Effector memory CD8-positive, alpha-beta T cell (primary cell): Measurements from ENCODE around the gene TEC.
"Not testable (repeated sequence)": the region's sequence is repeated elsewhere in the genome, so short reads cannot be mapped to it uniquely, and the experiment has no call there.

Experiments
- ATAC-seq: fragments of 150-1000 bp; cut with Tn5 transposase; replicated peaks from 2 replicates; pipeline ENCODE4 v1.10.0; 2021; ENCODE audit warnings: mild to moderate bottlenecking, moderate library complexity
- DNase-seq, 3 experiments: peaks; one replicate each; pipeline ENCODE4 v3.0.0; 2021
- H3K27ac Mint-ChIP-seq, 2 donors: one replicate each; pipeline ENCODE4 v1.8.0; 2022; ENCODE audit warnings: mild to moderate bottlenecking in 2 of 2, mixed read lengths in 2 of 2, moderate library complexity in 2 of 2
- H3K27me3 Mint-ChIP-seq, 2 donors: one replicate each; pipeline ENCODE4 v1.8.0; 2022; ENCODE audit warnings: mixed read lengths in 2 of 2
- H3K36me3 Mint-ChIP-seq: one replicate; pipeline ENCODE4 v1.8.0; 2022; ENCODE audit warnings: mild to moderate bottlenecking, moderate library complexity, mixed read lengths; ENCODE audit not compliant: insufficient read depth
- H3K4me1 Mint-ChIP-seq, 2 donors: one replicate each; pipeline ENCODE4 v1.8.0; 2022; ENCODE audit warnings: low read depth in 2 of 2, mixed read lengths in 2 of 2
- H3K4me3 Mint-ChIP-seq, 2 donors: one replicate each; pipeline ENCODE4 v1.8.0; 2022; ENCODE audit warnings: mild to moderate bottlenecking in 2 of 2, mixed read lengths in 2 of 2, moderate library complexity in 2 of 2
- H3K9me3 Mint-ChIP-seq, 2 donors: one replicate each; pipeline ENCODE4 v1.8.0; 2022; ENCODE audit warnings: mixed read lengths in 2 of 2

The TEC gene

GRCh38 chr4:48175328-48175727, 94.3 kb downstream of the TEC start:
- Mint-ChIP-seq H3K27me3 (no peaks in the 10 kb centered on the region), H3K4me1 (no peaks in the 10 kb centered on the region), H3K36me3 (peaks cover 3% of the 10 kb centered on the region), H3K4me3 (no peak overlapping the region), H3K9me3 (no peaks in the 10 kb centered on the region), H3K27ac (no peak overlapping the region)
- DNase-seq (no peak), ATAC-seq (no peak)

- no peak overlapping the region for H3K4me3 Mint-ChIP-seq
- peaks cover 3% of the 10 kb centered on the region for H3K36me3 Mint-ChIP-seq
These were observed 96.3 kb downstream of the TEC start for GRCh38 chr4:48173056-48173991.

GRCh38 chr4:48172651-48173050, 97.0 kb downstream of the TEC start:
- no peak for ATAC-seq
- no peak overlapping the region for H3K27ac Mint-ChIP-seq

More at GRCh38 chr4:48173056-48173991, 96.3 kb downstream of the TEC start:
- DNase-seq: no peak
- Mint-ChIP-seq H3K4me1 (no peaks in the 10 kb centered on the region), H3K27me3 (no peaks in the 10 kb centered on the region), H3K9me3 (no peaks in the 10 kb centered on the region), H3K27ac (no peak overlapping the region)
- no peak for ATAC-seq

GRCh38 chr4:48169636-48170035, 100.0 kb downstream of the TEC start:
- H3K27ac Mint-ChIP-seq: no peak overlapping the region
- H3K9me3 Mint-ChIP-seq: no peaks in the 10 kb centered on the region
- H3K27me3 Mint-ChIP-seq: no peaks in the 10 kb centered on the region
- DNase-seq: no peak
- no peak for ATAC-seq
- H3K36me3 Mint-ChIP-seq: no peaks in the 10 kb centered on the region
- no peaks in the 10 kb centered on the region for H3K4me1 Mint-ChIP-seq
- H3K4me3 Mint-ChIP-seq: no peak overlapping the region

More at GRCh38 chr4:48172651-48173050, 97.0 kb downstream of the TEC start:
- no peaks in the 10 kb centered on the region for H3K9me3 Mint-ChIP-seq
- no peaks in the 10 kb centered on the region for H3K4me1 Mint-ChIP-seq
- peaks cover 3% of the 10 kb centered on the region for H3K36me3 Mint-ChIP-seq
- DNase-seq: no peak
- no peak overlapping the region for H3K4me3 Mint-ChIP-seq
- no peaks in the 10 kb centered on the region for H3K27me3 Mint-ChIP-seq

GRCh38 chr4:48167538-48168263, 101.9 kb downstream of the TEC start:
- H3K4me3 Mint-ChIP-seq: no peak overlapping the region
- no peaks in the 10 kb centered on the region for H3K4me1 Mint-ChIP-seq
- no peaks in the 10 kb centered on the region for H3K36me3 Mint-ChIP-seq
- H3K9me3 Mint-ChIP-seq: no peaks in the 10 kb centered on the region
- no peak for DNase-seq
- no peak overlapping the region for H3K27ac Mint-ChIP-seq
- no peak for ATAC-seq
- no peaks in the 10 kb centered on the region for H3K27me3 Mint-ChIP-seq

GRCh38 chr4:48164561-48164960, 105.1 kb downstream of the TEC start:
- not testable (repeated sequence) for H3K4me1 Mint-ChIP-seq, DNase-seq, ATAC-seq, H3K36me3 Mint-ChIP-seq, H3K27ac Mint-ChIP-seq, H3K4me3 Mint-ChIP-seq, H3K27me3 Mint-ChIP-seq, H3K9me3 Mint-ChIP-seq

GRCh38 chr4:48163746-48164145, 105.9 kb downstream of the TEC start:
- H3K36me3 Mint-ChIP-seq: peaks cover 4% of the 10 kb centered on the region
- no peaks in the 10 kb centered on the region for H3K27me3 Mint-ChIP-seq
- ATAC-seq (no peak), DNase-seq (no peak)
- no peak overlapping the region for H3K27ac Mint-ChIP-seq
- H3K4me3 Mint-ChIP-seq: no peak overlapping the region
- H3K4me1 Mint-ChIP-seq: no peaks in the 10 kb centered on the region
- no peaks in the 10 kb centered on the region for H3K9me3 Mint-ChIP-seq

GRCh38 chr4:48162162-48162561, 107.5 kb downstream of the TEC start:
- ATAC-seq (no peak), DNase-seq (no peak)
- H3K9me3 Mint-ChIP-seq: no peaks in the 10 kb centered on the region
- H3K36me3 Mint-ChIP-seq: peaks cover 4% of the 10 kb centered on the region
- H3K4me1 Mint-ChIP-seq: no peaks in the 10 kb centered on the region
- no peaks in the 10 kb centered on the region for H3K27me3 Mint-ChIP-seq
- H3K4me3 Mint-ChIP-seq: no peak overlapping the region
- H3K27ac Mint-ChIP-seq: no peak overlapping the region

GRCh38 chr4:48157271-48157670, 112.4 kb downstream of the TEC start:
- Mint-ChIP-seq H3K4me3 (no peak overlapping the region), H3K9me3 (no peaks in the 10 kb centered on the region), H3K4me1 (no peaks in the 10 kb centered on the region), H3K36me3 (peaks cover 4% of the 10 kb centered on the region), H3K27me3 (no peaks in the 10 kb centered on the region), H3K27ac (no peak overlapping the region)
- no peak for DNase-seq
- ATAC-seq: no peak

GRCh38 chr4:48156423-48156822, 113.2 kb downstream of the TEC start:
- Mint-ChIP-seq H3K27ac (no peak overlapping the region), H3K4me3 (no peak overlapping the region), H3K36me3 (peaks cover 4% of the 10 kb centered on the region), H3K27me3 (no peaks in the 10 kb centered on the region), H3K4me1 (no peaks in the 10 kb centered on the region), H3K9me3 (no peaks in the 10 kb centered on the region)
- ATAC-seq (no peak), DNase-seq (no peak)

- ATAC-seq: no peak
- no peak for DNase-seq
These were observed 115.7 kb downstream of the TEC start for GRCh38 chr4:48153791-48154550.

GRCh38 chr4:48152259-48152658, 117.4 kb downstream of the TEC start:
- no peak overlapping the region for H3K4me3 Mint-ChIP-seq
- H3K36me3 Mint-ChIP-seq: no peaks in the 10 kb centered on the region
- no peaks in the 10 kb centered on the region for H3K27me3 Mint-ChIP-seq
- no peak for DNase-seq
- no peaks in the 10 kb centered on the region for H3K9me3 Mint-ChIP-seq
- H3K4me1 Mint-ChIP-seq: no peaks in the 10 kb centered on the region
- ATAC-seq: no peak
- H3K27ac Mint-ChIP-seq: no peak overlapping the region

More at GRCh38 chr4:48153791-48154550, 115.7 kb downstream of the TEC start:
- H3K27ac Mint-ChIP-seq: no peak overlapping the region
- H3K4me3 Mint-ChIP-seq: no peak overlapping the region
- H3K27me3 Mint-ChIP-seq: no peaks in the 10 kb centered on the region
- H3K4me1 Mint-ChIP-seq: no peaks in the 10 kb centered on the region
- peaks cover 2% of the 10 kb centered on the region for H3K36me3 Mint-ChIP-seq
- no peaks in the 10 kb centered on the region for H3K9me3 Mint-ChIP-seq

- DNase-seq (no peak), ATAC-seq (no peak)
- Mint-ChIP-seq H3K4me3 (no peak overlapping the region), H3K36me3 (no peaks in the 10 kb centered on the region), H3K9me3 (no peaks in the 10 kb centered on the region), H3K27ac (no peak overlapping the region), H3K4me1 (no peaks in the 10 kb centered on the region), H3K27me3 (no peaks in the 10 kb centered on the region)
These were observed 119.7 kb downstream of the TEC start for GRCh38 chr4:48149827-48150370.
